Measurements from ENCODE around the gene ATP4B. TPM values are rescaled to one million over a fixed set of nuclear protein-coding genes. Genes with fewer than 3 reads are reported as not detected.

The ATP4B gene
- total RNA-seq, 2 donors from 2014 or later = not detected

DNA sequence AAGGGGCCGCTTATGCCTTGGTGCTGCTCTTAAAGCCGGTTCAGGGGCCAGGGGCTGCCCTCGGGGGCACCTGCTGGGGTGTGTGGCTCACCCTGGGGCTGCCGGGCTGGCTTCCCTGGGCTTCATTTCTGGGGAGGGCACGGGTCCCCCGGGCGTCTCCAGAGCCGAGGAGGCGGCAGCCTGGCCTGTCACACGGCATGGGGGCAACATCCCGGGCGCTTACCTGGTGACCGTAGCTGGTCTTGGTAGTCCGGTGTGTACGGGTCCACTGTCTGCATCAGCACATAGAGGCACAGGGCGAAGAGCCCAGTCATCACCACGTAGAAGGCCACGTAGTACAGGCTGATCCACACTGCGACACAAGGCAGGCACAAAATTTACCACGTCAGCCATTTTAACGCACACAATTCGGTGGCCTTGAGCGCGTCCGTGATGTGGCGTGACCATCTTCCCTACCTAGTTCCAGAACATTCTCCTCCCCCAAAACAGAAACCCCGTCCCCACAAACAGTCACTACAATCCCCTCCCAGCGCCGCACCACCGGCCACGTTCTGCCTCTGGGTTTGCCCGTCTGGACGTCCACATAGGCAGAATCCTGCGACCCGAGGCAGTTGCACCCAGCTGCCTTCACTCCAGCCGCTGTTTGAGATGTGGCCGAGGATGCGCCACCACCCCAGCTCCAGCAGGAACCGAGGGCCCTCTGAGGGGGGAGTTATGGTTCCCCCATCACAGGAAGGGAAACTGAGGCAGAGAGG, 3.2 kb downstream of the ATP4B start:
- no peaks in the 10 kb centered on the region for H3K4me1 ChIP-seq
- no peak overlapping the region for H3K27ac ChIP-seq
- no peak for DNase-seq (ENCODE audit: low spot score)
- H3K4me3 ChIP-seq = no peak overlapping the region
- no peaks in the 10 kb centered on the region for H3K36me3 ChIP-seq
- no peaks in the 10 kb centered on the region for H3K9me3 ChIP-seq
- H3K27me3 ChIP-seq = no peaks in the 10 kb centered on the region
- TF ChIP-seq, protein P1, sequence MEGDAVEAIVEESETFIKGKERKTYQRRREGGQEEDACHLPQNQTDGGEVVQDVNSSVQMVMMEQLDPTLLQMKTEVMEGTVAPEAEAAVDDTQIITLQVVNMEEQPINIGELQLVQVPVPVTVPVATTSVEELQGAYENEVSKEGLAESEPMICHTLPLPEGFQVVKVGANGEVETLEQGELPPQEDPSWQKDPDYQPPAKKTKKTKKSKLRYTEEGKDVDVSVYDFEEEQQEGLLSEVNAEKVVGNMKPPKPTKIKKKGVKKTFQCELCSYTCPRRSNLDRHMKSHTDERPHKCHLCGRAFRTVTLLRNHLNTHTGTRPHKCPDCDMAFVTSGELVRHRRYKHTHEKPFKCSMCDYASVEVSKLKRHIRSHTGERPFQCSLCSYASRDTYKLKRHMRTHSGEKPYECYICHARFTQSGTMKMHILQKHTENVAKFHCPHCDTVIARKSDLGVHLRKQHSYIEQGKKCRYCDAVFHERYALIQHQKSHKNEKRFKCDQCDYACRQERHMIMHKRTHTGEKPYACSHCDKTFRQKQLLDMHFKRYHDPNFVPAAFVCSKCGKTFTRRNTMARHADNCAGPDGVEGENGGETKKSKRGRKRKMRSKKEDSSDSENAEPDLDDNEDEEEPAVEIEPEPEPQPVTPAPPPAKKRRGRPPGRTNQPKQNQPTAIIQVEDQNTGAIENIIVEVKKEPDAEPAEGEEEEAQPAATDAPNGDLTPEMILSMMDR (IDR thresholded peaks at IDR 0.05) = no peak

DNA sequence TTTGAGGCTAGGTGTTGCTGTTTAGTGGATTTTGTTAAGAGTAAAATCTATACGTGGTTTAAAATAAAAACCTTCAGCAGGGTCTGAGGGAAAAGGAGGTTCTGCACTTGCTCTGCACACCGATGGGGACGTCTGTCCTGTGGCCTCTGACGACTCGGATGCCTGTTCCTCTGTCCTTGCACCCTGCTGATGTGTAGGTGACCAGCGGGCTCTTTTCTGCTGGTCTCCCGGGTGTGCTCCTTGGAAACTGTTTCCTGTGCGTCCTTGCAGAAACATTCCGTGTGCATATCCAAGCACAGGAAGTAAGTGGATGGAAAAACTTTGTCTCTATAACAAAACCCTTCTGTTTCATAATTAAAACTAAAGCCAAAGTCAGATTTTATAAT, 3.8 kb downstream of the ATP4B start:
- no peaks in the 10 kb centered on the region for H3K4me1 ChIP-seq
- no peaks in the 10 kb centered on the region for H3K36me3 ChIP-seq
- TF ChIP-seq, protein P1 (IDR thresholded peaks at IDR 0.05) = no peak
- H3K9me3 ChIP-seq = no peaks in the 10 kb centered on the region
- no peak overlapping the region for H3K27ac ChIP-seq
- no peak for DNase-seq (ENCODE audit: low spot score)
- H3K4me3 ChIP-seq = no peak overlapping the region
- no peaks in the 10 kb centered on the region for H3K27me3 ChIP-seq

DNA sequence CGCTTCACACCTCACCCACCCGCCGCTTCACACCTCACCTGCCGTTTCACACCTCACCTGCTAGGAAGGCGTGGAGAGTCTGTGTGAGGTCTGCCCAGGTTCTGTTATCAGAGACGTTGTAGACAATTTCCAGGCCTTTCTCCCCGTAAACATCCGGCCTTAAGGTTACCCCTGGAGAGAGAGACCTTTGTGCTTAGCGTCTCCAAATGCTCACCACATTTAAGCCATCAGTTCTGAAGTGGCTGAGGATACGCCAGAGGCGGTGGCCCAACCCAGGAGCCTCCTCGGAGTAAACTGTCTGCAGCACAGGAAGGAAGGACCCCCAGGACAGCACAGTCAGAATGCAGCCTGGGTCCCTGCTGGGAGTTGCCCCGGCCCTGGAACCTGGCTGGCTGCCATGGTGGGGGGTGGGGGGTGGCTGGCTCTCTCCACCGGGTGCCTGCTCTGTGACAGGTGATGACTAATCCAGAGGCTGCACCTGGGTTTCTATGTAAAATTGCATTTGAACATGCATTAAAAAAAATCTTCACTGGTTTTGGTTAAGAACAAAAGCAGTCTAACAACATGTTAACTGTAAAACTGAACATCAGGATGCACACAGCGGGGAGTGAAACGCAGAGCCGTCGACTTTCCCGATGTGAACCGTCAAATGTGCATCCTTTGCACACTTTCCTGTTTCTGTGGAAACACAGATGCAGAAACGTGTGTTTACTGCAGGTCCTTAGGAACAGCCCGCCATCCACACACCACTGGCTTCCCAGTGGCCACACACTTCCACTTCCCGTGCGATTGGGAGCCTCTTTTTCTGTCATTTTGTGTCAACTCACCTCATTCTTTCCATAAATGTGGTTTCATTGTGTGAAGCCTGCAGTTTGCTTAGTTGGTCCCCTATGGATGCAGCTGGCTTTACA, 4.5 kb downstream of the ATP4B start:
- no peaks in the 10 kb centered on the region for H3K4me1 ChIP-seq
- H3K4me3 ChIP-seq = no peak overlapping the region
- no peaks in the 10 kb centered on the region for H3K27me3 ChIP-seq
- no peak overlapping the region for H3K27ac ChIP-seq
- H3K9me3 ChIP-seq = no peaks in the 10 kb centered on the region
- TF ChIP-seq, protein P1 (IDR thresholded peaks at IDR 0.05) = no peak
- no peak for DNase-seq (ENCODE audit: low spot score)
- H3K36me3 ChIP-seq = no peaks in the 10 kb centered on the region

DNA sequence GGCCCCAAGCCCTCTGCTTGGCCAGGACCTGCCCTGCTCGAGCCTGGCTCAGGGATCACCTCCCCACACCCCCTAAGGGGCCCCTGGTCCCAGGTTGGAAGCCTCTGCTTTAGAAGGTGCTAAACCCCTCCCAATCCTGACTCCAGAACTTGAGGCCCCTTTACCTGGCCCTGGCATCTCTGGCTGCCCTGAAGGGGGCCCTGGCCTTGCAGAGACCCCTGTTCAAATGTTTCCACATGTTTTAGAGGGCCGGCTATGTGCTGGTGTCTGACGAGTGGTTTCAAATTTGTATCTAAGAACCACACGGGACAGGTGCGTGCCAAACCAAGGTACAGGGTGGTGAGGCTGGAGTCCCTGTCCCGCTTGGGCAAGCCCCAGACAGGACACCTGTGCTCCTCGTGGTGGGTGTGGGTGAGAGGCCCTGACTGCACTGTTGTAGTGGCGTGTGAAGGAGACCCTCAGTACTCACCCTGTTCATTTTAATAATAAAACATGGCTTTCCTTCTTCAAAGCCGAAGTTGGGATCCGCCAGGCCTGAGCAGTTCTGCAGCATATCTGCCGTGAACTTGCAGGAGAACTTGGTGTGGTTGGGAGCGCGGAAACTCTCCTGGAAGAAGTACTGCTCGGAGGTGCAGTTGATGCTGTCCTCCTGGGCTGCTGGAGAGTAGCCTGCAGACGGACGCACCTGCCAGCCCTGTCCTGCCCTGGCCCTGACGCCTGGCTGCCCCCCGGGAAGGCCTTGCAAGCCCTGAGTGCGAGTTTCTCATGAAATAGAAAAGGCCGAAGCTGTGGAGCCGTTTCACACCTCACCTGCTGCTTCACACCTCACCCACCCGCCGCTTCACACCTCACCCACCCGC, 5.4 kb downstream of the ATP4B start:
- TF ChIP-seq, protein P1 (IDR thresholded peaks at IDR 0.05) = no peak
- no peak for DNase-seq (ENCODE audit: low spot score)

DNA sequence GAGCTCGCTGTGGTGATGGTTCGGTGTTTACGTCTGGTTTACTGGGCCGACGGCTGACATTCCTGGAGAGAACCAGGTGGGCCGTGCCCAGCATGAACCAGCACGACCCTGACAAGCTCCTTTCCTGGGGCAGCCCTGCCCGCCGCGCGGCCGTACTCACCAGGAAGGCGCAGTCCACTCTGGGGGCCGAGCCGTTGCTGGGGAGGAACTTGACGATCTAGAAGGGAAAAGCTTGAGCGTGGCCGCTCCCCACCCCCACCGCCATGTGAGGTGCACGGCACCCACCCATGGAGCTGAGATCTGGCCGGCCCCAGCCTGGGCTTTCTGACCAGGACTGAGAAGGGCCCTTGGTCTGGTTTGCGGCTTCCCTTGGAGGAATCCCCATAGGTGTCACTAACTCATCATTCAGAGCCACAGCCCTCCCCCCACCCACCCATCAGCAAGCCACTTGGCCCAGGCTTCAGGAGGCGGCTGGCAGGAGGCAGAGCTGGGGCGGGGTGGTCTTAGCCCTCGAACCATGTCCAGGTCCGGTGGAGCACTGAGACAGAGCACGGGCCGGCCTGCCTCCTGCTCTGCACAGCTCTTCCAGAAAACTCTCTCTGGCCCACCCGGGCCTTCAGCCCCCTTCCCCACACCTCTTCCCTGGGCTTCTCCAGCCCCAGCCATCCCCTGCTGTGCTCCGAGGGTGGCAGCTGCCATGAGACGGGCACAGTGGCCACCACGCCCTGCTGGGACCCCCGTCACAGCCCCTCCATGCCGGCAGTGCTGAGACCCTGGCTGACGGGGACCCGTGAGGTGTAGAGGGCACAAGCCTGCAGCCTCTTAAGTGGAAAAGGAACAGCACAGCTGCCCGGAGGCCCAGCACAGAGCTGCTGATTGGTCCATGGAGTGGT, 6.2 kb downstream of the ATP4B start:
- H3K9me3 ChIP-seq = no peaks in the 10 kb centered on the region
- H3K36me3 ChIP-seq = no peaks in the 10 kb centered on the region
- H3K4me1 ChIP-seq = peaks cover 0 to 12% of the 10 kb centered on the region in 2 donors
- no peaks in the 10 kb centered on the region for H3K27me3 ChIP-seq
- no peak overlapping the region for H3K27ac ChIP-seq
- DNase-seq (ENCODE audit: low spot score) = no peak
- H3K4me3 ChIP-seq = no peak overlapping the region
- TF ChIP-seq, protein P1 (IDR thresholded peaks at IDR 0.05) = no peak

More for the DNA sequence above, 5.4 kb downstream of the ATP4B start:
- H3K4me1 ChIP-seq = peaks cover 0 to 4% of the 10 kb centered on the region in 2 donors
- no peak overlapping the region for H3K4me3 ChIP-seq
- H3K27ac ChIP-seq = no peak overlapping the region
- no peaks in the 10 kb centered on the region for H3K27me3 ChIP-seq
- H3K9me3 ChIP-seq = no peaks in the 10 kb centered on the region
- no peaks in the 10 kb centered on the region for H3K36me3 ChIP-seq

Data from right atrium auricular region (tissue), 2 donors.